Astrocyte (in vitro differentiated cells and primary cell): ENCODE results near the gene CCL21. TPM values are rescaled to one million over a fixed set of nuclear protein-coding genes. Genes with fewer than 3 reads are reported as not detected.

Experiments
- DNase-seq: peaks from one replicate; pipeline ENCODE4 v3.0.0-alpha.2; 2010; ENCODE audit warnings: low read depth
- FAIRE-seq: peaks from 2 replicates; lab custom pipeline; 2011; peaks lifted over from hg19 to GRCh38; lab: Jason Lieb, UNC
- H2AFZ ChIP-seq: 2 replicates; pipeline ENCODE4 v1.6.0; 2012; ENCODE audit warnings: low read depth, low read length, inconsistent platforms
- H3K27ac ChIP-seq: 2 replicates; pipeline ENCODE4 v1.5.1; 2011; ENCODE audit warnings: low read depth, low read length, inconsistent platforms
- H3K27me3 ChIP-seq: 2 replicates; pipeline ENCODE4 v1.6.0; 2011; ENCODE audit warnings: low read length, inconsistent platforms; ENCODE audit not compliant: insufficient read depth
- H3K36me3 ChIP-seq: 2 replicates; pipeline ENCODE4 v1.5.1; 2011; ENCODE audit warnings: low read length, inconsistent platforms; ENCODE audit not compliant: insufficient read depth
- H3K4me1 ChIP-seq: 2 replicates; pipeline ENCODE4 v1.5.1; 2011; ENCODE audit warnings: low read length, inconsistent platforms; ENCODE audit not compliant: insufficient read depth
- H3K4me2 ChIP-seq: 2 replicates; pipeline ENCODE4 v1.6.0; 2012; ENCODE audit warnings: low read length, inconsistent platforms
- H3K4me3 ChIP-seq: 2 replicates; pipeline ENCODE4 v1.5.1; 2011; ENCODE audit warnings: low read depth, mild to moderate bottlenecking, low read length, inconsistent platforms; ENCODE audit not compliant: insufficient read depth
- H3K79me2 ChIP-seq: 2 replicates; pipeline ENCODE4 v1.6.0; 2012; ENCODE audit warnings: mild to moderate bottlenecking, low read length, inconsistent platforms; ENCODE audit not compliant: insufficient read depth
- H3K9ac ChIP-seq: 2 replicates; pipeline ENCODE4 v1.6.0; 2012; ENCODE audit warnings: mild to moderate bottlenecking, low read length, inconsistent platforms
- H3K9me3 ChIP-seq: 2 replicates; pipeline ENCODE4 v1.5.1; 2012; ENCODE audit warnings: low read depth, mild to moderate bottlenecking, low read length, inconsistent platforms; ENCODE audit not compliant: insufficient read depth
- H4K20me1 ChIP-seq: 2 replicates; pipeline ENCODE4 v1.6.0; 2012; ENCODE audit warnings: low read length, inconsistent platforms; ENCODE audit not compliant: insufficient read depth
- H3K27ac Mint-ChIP-seq: one replicate; pipeline ENCODE4 v1.8.0; 2021; ENCODE audit warnings: mild to moderate bottlenecking, mixed read lengths; ENCODE audit not compliant: unreplicated experiment
- H3K27me3 Mint-ChIP-seq: one replicate; pipeline ENCODE4 v1.8.0; 2021; ENCODE audit warnings: low read depth, mixed read lengths; ENCODE audit not compliant: unreplicated experiment
- H3K36me3 Mint-ChIP-seq: one replicate; pipeline ENCODE4 v1.8.0; 2021; ENCODE audit warnings: low read depth, mixed read lengths; ENCODE audit not compliant: unreplicated experiment
- H3K4me1 Mint-ChIP-seq: one replicate; pipeline ENCODE4 v1.8.0; 2021; ENCODE audit warnings: low read depth, mixed read lengths; ENCODE audit not compliant: unreplicated experiment
- H3K4me3 Mint-ChIP-seq: one replicate; pipeline ENCODE4 v1.8.0; 2021; ENCODE audit warnings: mild to moderate bottlenecking, moderate library complexity, mixed read lengths; ENCODE audit not compliant: unreplicated experiment
- H3K9me3 Mint-ChIP-seq: one replicate; pipeline ENCODE4 v1.8.0; 2021; ENCODE audit warnings: mild to moderate bottlenecking, mixed read lengths; ENCODE audit not compliant: unreplicated experiment
- CTCF ChIP-seq: IDR thresholded peaks from 2 replicates; pipeline ENCODE4 v1.5.1; 2011; ENCODE audit warnings: low read depth, mild to moderate bottlenecking, inconsistent platforms, low read length, moderate library complexity; ENCODE audit not compliant: insufficient read depth
- EZH2 ChIP-seq: IDR thresholded peaks from 2 replicates; pipeline ENCODE4 v1.6.1; 2012; ENCODE audit warnings: mild to moderate bottlenecking, low read length, inconsistent platforms; ENCODE audit not compliant: insufficient read depth
- total RNA-seq: library from RNA; stranded (reverse); gene quantifications from 2 replicates; pipeline ENCODE4 v1.2.1, GENCODE V29; 2021

CCL21 gene
- total RNA-seq, 1 donor from 2014 or later, result not detected

GRCh38 chr9:34665067-34665380, 44.9 kb downstream of the CCL21 start:
- H3K27me3 Mint-ChIP-seq, result no peaks in the 10 kb centered on the region
- peaks cover 4% of the 10 kb centered on the region for H3K9me3 Mint-ChIP-seq
- no peak for FAIRE-seq
- peaks cover 17% of the 10 kb centered on the region for H4K20me1 ChIP-seq
- H3K4me1 ChIP-seq, result peaks cover 12% of the 10 kb centered on the region
- H3K9ac ChIP-seq, result peak overlapping the region; percentile 75
- peak overlapping the region; percentile 94 for H3K4me2 ChIP-seq
- no peak overlapping the region for H3K27ac ChIP-seq
- H3K4me3 Mint-ChIP-seq, result peak overlapping the region; percentile 89
- peak overlapping the region; percentile 64 for H3K4me3 ChIP-seq
- no peaks in the 10 kb centered on the region for H3K27me3 ChIP-seq
- H3K4me1 Mint-ChIP-seq, result peaks cover 2% of the 10 kb centered on the region
- no peak for DNase-seq
- H3K36me3 Mint-ChIP-seq, result peaks cover 32% of the 10 kb centered on the region
- no peak overlapping the region for H3K27ac Mint-ChIP-seq
- peak overlapping the region; percentile 94 for H2AFZ ChIP-seq
- no peaks in the 10 kb centered on the region for H3K36me3 ChIP-seq
- TF ChIP-seq EZH2 (no peak), CTCF (no peak)
- no peaks in the 10 kb centered on the region for H3K9me3 ChIP-seq
- peaks cover 14% of the 10 kb centered on the region for H3K79me2 ChIP-seq

GRCh38 chr9:34664281-34665066, 45.5 kb downstream of the CCL21 start:
- H3K9ac ChIP-seq, result peak overlapping the region; percentile 75
- peak; percentile 28 for DNase-seq
- H2AFZ ChIP-seq, result peak overlapping the region; percentile 94

More at GRCh38 chr9:34664281-34665066, 45.5 kb downstream of the CCL21 start:
- H4K20me1 ChIP-seq, result peaks cover 17% of the 10 kb centered on the region
- no peaks in the 10 kb centered on the region for H3K9me3 ChIP-seq
- H3K4me2 ChIP-seq, result peak overlapping the region; percentile 94
- H3K4me1 Mint-ChIP-seq, result peaks cover 2% of the 10 kb centered on the region
- peak overlapping the region; percentile 64 for H3K4me3 ChIP-seq
- H3K9me3 Mint-ChIP-seq, result peaks cover 4% of the 10 kb centered on the region
- peak overlapping the region; percentile 71 for H3K27ac Mint-ChIP-seq
- no peaks in the 10 kb centered on the region for H3K27me3 Mint-ChIP-seq
- peaks cover 27% of the 10 kb centered on the region for H3K36me3 Mint-ChIP-seq
- no peaks in the 10 kb centered on the region for H3K27me3 ChIP-seq
- H3K27ac ChIP-seq, result no peak overlapping the region
- H3K79me2 ChIP-seq, result peaks cover 14% of the 10 kb centered on the region
- TF ChIP-seq CTCF, result peak; percentile 77
- no peak for TF ChIP-seq EZH2
- H3K36me3 ChIP-seq, result no peaks in the 10 kb centered on the region
- H3K4me1 ChIP-seq, result peaks cover 12% of the 10 kb centered on the region
- FAIRE-seq, result no peak
- H3K4me3 Mint-ChIP-seq, result peak overlapping the region; percentile 89
